Measurements from ENCODE around the gene RFNG.

RFNG gene

GRCh38 chr17:82018152-82018988 is 33.2 kb downstream of the RFNG start:
- WGBS = 92% methylated on average over 19 of the region's 19 CpGs
- H3K4me1 ChIP-seq (ENCODE audit: insufficient read depth, low read length) = peaks cover 6% of the 10 kb centered on the region; the same call in 1 of the 2 replicates
- no peak overlapping the region for H3K9ac ChIP-seq (ENCODE audit: low read depth, low read length)
- H3K36me3 ChIP-seq (ENCODE audit: insufficient read depth, low read length) = peaks cover 7% of the 10 kb centered on the region; the same call in 1 of the 2 replicates
- H3K4me3 ChIP-seq (ENCODE audit: low read length) = no peak overlapping the region
- H3K27me3 ChIP-seq (ENCODE audit: insufficient read depth, low read length) = no peaks in the 10 kb centered on the region
- no peak overlapping the region for H3K27ac ChIP-seq (ENCODE audit: low read depth, low read length)
- no peaks in the 10 kb centered on the region for H3K9me3 ChIP-seq (ENCODE audit: insufficient read depth, low read depth, low read length)

GRCh38 chr17:82017612-82018151 is 33.9 kb downstream of the RFNG start:
- Histone ChIP-seq H3K4me3 (ENCODE audit: low read length) (no peak overlapping the region), H3K9me3 (ENCODE audit: insufficient read depth, low read depth, low read length) (no peaks in the 10 kb centered on the region), H3K9ac (ENCODE audit: low read depth, low read length) (no peak overlapping the region), H3K27me3 (ENCODE audit: insufficient read depth, low read length) (no peaks in the 10 kb centered on the region), H3K36me3 (ENCODE audit: insufficient read depth, low read length) (peaks cover 7% of the 10 kb centered on the region; the same call in 1 of the 2 replicates), H3K4me1 (ENCODE audit: insufficient read depth, low read length) (peaks cover 6% of the 10 kb centered on the region; the same call in 1 of the 2 replicates), H3K27ac (ENCODE audit: low read depth, low read length) (no peak overlapping the region)
- 88% methylated on average over 13 of the region's 13 CpGs for WGBS

GRCh38 chr17:82016875-82017459 is 34.6 kb downstream of the RFNG start:
- no peaks in the 10 kb centered on the region for H3K9me3 ChIP-seq (ENCODE audit: insufficient read depth, low read depth, low read length)
- 95% methylated on average over 24 of the region's 24 CpGs for WGBS
- no peak overlapping the region for H3K9ac ChIP-seq (ENCODE audit: low read depth, low read length)
- peaks cover 5% of the 10 kb centered on the region; the same call in 1 of the 2 replicates for H3K4me1 ChIP-seq (ENCODE audit: insufficient read depth, low read length)
- H3K27me3 ChIP-seq (ENCODE audit: insufficient read depth, low read length) = no peaks in the 10 kb centered on the region
- no peak overlapping the region for H3K4me3 ChIP-seq (ENCODE audit: low read length)
- H3K36me3 ChIP-seq (ENCODE audit: insufficient read depth, low read length) = peaks cover 7% of the 10 kb centered on the region; the same call in 1 of the 2 replicates
- no peak overlapping the region for H3K27ac ChIP-seq (ENCODE audit: low read depth, low read length)

- peaks cover 9% of the 10 kb centered on the region; the same call in 1 of the 2 replicates for H3K36me3 ChIP-seq (ENCODE audit: insufficient read depth, low read length)
- H3K27ac ChIP-seq (ENCODE audit: low read depth, low read length) = no peak overlapping the region
- no peak overlapping the region for H3K9ac ChIP-seq (ENCODE audit: low read depth, low read length)
- H3K9me3 ChIP-seq (ENCODE audit: insufficient read depth, low read depth, low read length) = no peaks in the 10 kb centered on the region
- H3K4me1 ChIP-seq (ENCODE audit: insufficient read depth, low read length) = no peaks in the 10 kb centered on the region
- WGBS = 88% methylated on average over 28 of the region's 28 CpGs
- no peaks in the 10 kb centered on the region for H3K27me3 ChIP-seq (ENCODE audit: insufficient read depth, low read length)
- no peak overlapping the region for H3K4me3 ChIP-seq (ENCODE audit: low read length)
Observed at GRCh38 chr17:82016061-82016874, 35.3 kb downstream of the RFNG start.

- H3K9me3 ChIP-seq (ENCODE audit: insufficient read depth, low read depth, low read length) = no peaks in the 10 kb centered on the region
- H3K9ac ChIP-seq (ENCODE audit: low read depth, low read length) = no peak overlapping the region
- no peaks in the 10 kb centered on the region for H3K27me3 ChIP-seq (ENCODE audit: insufficient read depth, low read length)
- H3K4me1 ChIP-seq (ENCODE audit: insufficient read depth, low read length) = no peaks in the 10 kb centered on the region
- H3K36me3 ChIP-seq (ENCODE audit: insufficient read depth, low read length) = peaks cover 10% of the 10 kb centered on the region; the same call in 1 of the 2 replicates
- H3K27ac ChIP-seq (ENCODE audit: low read depth, low read length) = no peak overlapping the region
- H3K4me3 ChIP-seq (ENCODE audit: low read length) = no peak overlapping the region
- 83% methylated on average over 24 of the region's 24 CpGs for WGBS
Observed at GRCh38 chr17:82015311-82015971, 36.2 kb downstream of the RFNG start.

- H3K4me3 ChIP-seq (ENCODE audit: low read length) = no peak overlapping the region
- H3K27me3 ChIP-seq (ENCODE audit: insufficient read depth, low read length) = no peaks in the 10 kb centered on the region
- H3K4me1 ChIP-seq (ENCODE audit: insufficient read depth, low read length) = no peaks in the 10 kb centered on the region
- H3K27ac ChIP-seq (ENCODE audit: low read depth, low read length) = no peak overlapping the region
- peaks cover 10% of the 10 kb centered on the region; the same call in 1 of the 2 replicates for H3K36me3 ChIP-seq (ENCODE audit: insufficient read depth, low read length)
- H3K9me3 ChIP-seq (ENCODE audit: insufficient read depth, low read depth, low read length) = no peaks in the 10 kb centered on the region
- H3K9ac ChIP-seq (ENCODE audit: low read depth, low read length) = no peak overlapping the region
- 92% methylated on average over 13 of the region's 13 CpGs for WGBS
Observed at GRCh38 chr17:82014971-82015310, 36.7 kb downstream of the RFNG start.

- no peak overlapping the region for H3K9ac ChIP-seq (ENCODE audit: low read depth, low read length)
- 94% methylated on average over 23 of the region's 23 CpGs for WGBS
- H3K4me3 ChIP-seq (ENCODE audit: low read length) = no peak overlapping the region
- no peaks in the 10 kb centered on the region for H3K4me1 ChIP-seq (ENCODE audit: insufficient read depth, low read length)
- H3K27ac ChIP-seq (ENCODE audit: low read depth, low read length) = no peak overlapping the region
- no peaks in the 10 kb centered on the region for H3K9me3 ChIP-seq (ENCODE audit: insufficient read depth, low read depth, low read length)
- H3K36me3 ChIP-seq (ENCODE audit: insufficient read depth, low read length) = peaks cover 9% of the 10 kb centered on the region; the same call in 1 of the 2 replicates
- H3K27me3 ChIP-seq (ENCODE audit: insufficient read depth, low read length) = no peaks in the 10 kb centered on the region
Observed at GRCh38 chr17:82014432-82014831, 37.2 kb downstream of the RFNG start.

- Histone ChIP-seq H3K9ac (ENCODE audit: low read depth, low read length) (no peak overlapping the region), H3K4me1 (ENCODE audit: insufficient read depth, low read length) (no peaks in the 10 kb centered on the region), H3K27me3 (ENCODE audit: insufficient read depth, low read length) (no peaks in the 10 kb centered on the region), H3K36me3 (ENCODE audit: insufficient read depth, low read length) (peaks cover 4% of the 10 kb centered on the region; the same call in 1 of the 2 replicates), H3K27ac (ENCODE audit: low read depth, low read length) (no peak overlapping the region), H3K9me3 (ENCODE audit: insufficient read depth, low read depth, low read length) (no peaks in the 10 kb centered on the region), H3K4me3 (ENCODE audit: low read length) (no peak overlapping the region)
- 95% methylated on average over 16 of the region's 16 CpGs for WGBS
Observed at GRCh38 chr17:82013772-82014321, 37.8 kb downstream of the RFNG start.

GRCh38 chr17:82013341-82013740 is 38.3 kb downstream of the RFNG start:
- H3K4me3 ChIP-seq (ENCODE audit: low read length) = no peak overlapping the region
- H3K9ac ChIP-seq (ENCODE audit: low read depth, low read length) = no peak overlapping the region
- H3K36me3 ChIP-seq (ENCODE audit: insufficient read depth, low read length) = 0 out of 2 replicates have a peak, but pooled peaks cover 3% of the 10 kb centered on the region
- H3K9me3 ChIP-seq (ENCODE audit: insufficient read depth, low read depth, low read length) = no peaks in the 10 kb centered on the region
- no peaks in the 10 kb centered on the region for H3K27me3 ChIP-seq (ENCODE audit: insufficient read depth, low read length)
- H3K27ac ChIP-seq (ENCODE audit: low read depth, low read length) = no peak overlapping the region
- H3K4me1 ChIP-seq (ENCODE audit: insufficient read depth, low read length) = no peaks in the 10 kb centered on the region
- 89% methylated on average over 22 of the region's 22 CpGs for WGBS

GRCh38 chr17:82012640-82013295 is 38.8 kb downstream of the RFNG start:
- Histone ChIP-seq H3K27me3 (ENCODE audit: insufficient read depth, low read length) (no peaks in the 10 kb centered on the region), H3K27ac (ENCODE audit: low read depth, low read length) (peak overlapping the region; percentile 55; the same call in 1 of the 2 replicates), H3K4me3 (ENCODE audit: low read length) (no peak overlapping the region), H3K9ac (ENCODE audit: low read depth, low read length) (peak overlapping the region; percentile 31; the same call in 1 of the 2 replicates), H3K4me1 (ENCODE audit: insufficient read depth, low read length) (no peaks in the 10 kb centered on the region), H3K9me3 (ENCODE audit: insufficient read depth, low read depth, low read length) (no peaks in the 10 kb centered on the region), H3K36me3 (ENCODE audit: insufficient read depth, low read length) (0 out of 2 replicates have a peak, but pooled peaks cover 3% of the 10 kb centered on the region)
- WGBS = 69% methylated on average over 19 of the region's 19 CpGs

All from HUES64 (cell line).